Measurements from ENCODE around the gene CARD16.

DNA sequence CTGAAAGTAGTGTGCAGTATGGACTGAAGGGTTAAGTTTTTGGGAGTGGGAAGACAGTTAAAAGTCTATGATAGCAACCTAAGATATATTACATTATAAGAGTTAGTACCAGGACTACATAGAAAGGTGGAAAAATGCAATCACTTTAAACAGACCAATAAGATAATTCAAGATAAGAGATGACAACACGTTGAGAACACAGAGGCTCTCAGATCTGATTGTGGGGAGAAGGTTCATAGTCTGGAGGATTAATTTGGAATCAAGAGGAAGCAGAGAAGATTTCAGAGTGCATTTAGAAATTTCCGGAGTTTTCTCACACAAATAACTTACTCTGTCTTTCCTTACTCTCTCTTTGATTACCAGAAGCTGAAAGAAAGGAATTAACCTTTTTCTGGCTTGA lies 22.6 kb downstream of the CARD16 start:
- TF ChIP-seq, protein P1, sequence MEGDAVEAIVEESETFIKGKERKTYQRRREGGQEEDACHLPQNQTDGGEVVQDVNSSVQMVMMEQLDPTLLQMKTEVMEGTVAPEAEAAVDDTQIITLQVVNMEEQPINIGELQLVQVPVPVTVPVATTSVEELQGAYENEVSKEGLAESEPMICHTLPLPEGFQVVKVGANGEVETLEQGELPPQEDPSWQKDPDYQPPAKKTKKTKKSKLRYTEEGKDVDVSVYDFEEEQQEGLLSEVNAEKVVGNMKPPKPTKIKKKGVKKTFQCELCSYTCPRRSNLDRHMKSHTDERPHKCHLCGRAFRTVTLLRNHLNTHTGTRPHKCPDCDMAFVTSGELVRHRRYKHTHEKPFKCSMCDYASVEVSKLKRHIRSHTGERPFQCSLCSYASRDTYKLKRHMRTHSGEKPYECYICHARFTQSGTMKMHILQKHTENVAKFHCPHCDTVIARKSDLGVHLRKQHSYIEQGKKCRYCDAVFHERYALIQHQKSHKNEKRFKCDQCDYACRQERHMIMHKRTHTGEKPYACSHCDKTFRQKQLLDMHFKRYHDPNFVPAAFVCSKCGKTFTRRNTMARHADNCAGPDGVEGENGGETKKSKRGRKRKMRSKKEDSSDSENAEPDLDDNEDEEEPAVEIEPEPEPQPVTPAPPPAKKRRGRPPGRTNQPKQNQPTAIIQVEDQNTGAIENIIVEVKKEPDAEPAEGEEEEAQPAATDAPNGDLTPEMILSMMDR (IDR thresholded peaks at IDR 0.05; ENCODE audit: low read depth, low read length, poor library complexity, severe bottlenecking) = no peak
- TF ChIP-seq EZH2phosphoT487 (IDR thresholded peaks at IDR 0.05; ENCODE audit: borderline replicate concordance, low read length) = no peak

Data from DOHH2 (cell line).